Tibial nerve (tissue), 4 donors: Measurements from ENCODE around the gene ERFE.

Experiments
- CTCF ChIP-seq, 5 experiments: fragments of 200-600 bp in 3 of 5; fragments of 450-650 bp in 2 of 5; sonication (generic) in 3 of 5; IDR thresholded peaks; one replicate each; pipeline ENCODE4 v1.5.1; 2016 to 2019; ENCODE audit warnings: antibody characterized with exemption in 5 of 5, mild to moderate bottlenecking in 3 of 5, moderate library complexity in 2 of 5
- EP300 ChIP-seq, 2 donors: sonication (generic); formaldehyde crosslinking; IDR thresholded peaks; one replicate each; pipeline ENCODE4 v1.6.1; 2017; ENCODE audit warnings: antibody characterized with exemption in 2 of 2, mild to moderate bottlenecking in 1 of 2
- POLR2A ChIP-seq, 2 donors: fragments of 450-650 bp; IDR thresholded peaks; one replicate each; pipeline ENCODE4 v1.6.1; 2017; ENCODE audit warnings: antibody characterized with exemption in 2 of 2, mild to moderate bottlenecking in 2 of 2, moderate library complexity in 2 of 2

DNA sequence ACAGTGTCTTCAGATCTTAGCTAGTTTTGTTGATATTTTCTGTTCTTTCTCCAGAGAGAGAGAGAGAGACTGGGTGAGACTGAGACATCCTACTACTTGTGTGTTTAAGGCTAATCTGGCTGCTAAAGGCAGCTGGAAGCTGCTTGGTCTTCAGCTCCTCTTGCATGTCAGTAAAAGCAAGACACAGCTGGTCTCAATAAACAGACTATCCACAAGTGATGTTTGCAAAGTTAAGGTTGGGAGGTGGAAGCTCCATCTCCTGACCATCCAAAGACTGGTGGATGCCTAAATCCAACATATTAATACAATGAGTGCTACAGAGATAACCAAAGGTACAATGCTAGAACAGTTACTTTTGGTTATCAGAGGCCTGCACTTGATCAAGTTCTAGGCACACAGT lies 17.8 kb downstream of the ERFE start:
- TF ChIP-seq CTCF (IDR thresholded peaks at IDR 0.05): no peak
- no peak for TF ChIP-seq POLR2A (IDR thresholded peaks at IDR 0.05)
- no peak for TF ChIP-seq EP300 (IDR thresholded peaks at IDR 0.05)
